Esophagus muscularis mucosa (tissue), 4 donors: ENCODE data around the gene SAT1.

Experiments
- CTCF ChIP-seq, 3 experiments: fragments of 200-600 bp in 2 of 3; fragments of 450-650 bp in 1 of 3; sonication (generic) in 2 of 3; IDR thresholded peaks; one replicate each; pipeline ENCODE4 v1.5.1; 2017 to 2019; ENCODE audit warnings: antibody characterized with exemption in 3 of 3, mild to moderate bottlenecking in 2 of 3, moderate library complexity in 1 of 3
- EP300 ChIP-seq: sonication (generic); formaldehyde crosslinking; IDR thresholded peaks from one replicate; pipeline ENCODE4 v1.6.1; 2017; ENCODE audit warnings: antibody characterized with exemption
- POLR2A ChIP-seq: fragments of 450-650 bp; IDR thresholded peaks from one replicate; pipeline ENCODE4 v1.6.1; 2017; ENCODE audit warnings: antibody characterized with exemption, moderate library complexity, mild to moderate bottlenecking, low read depth

GRCh38 chrX:23828881-23829280 lies 45.9 kb downstream of the SAT1 start:
- TF ChIP-seq EP300 (no peak), CTCF (IDR thresholded peaks at IDR 0.05) (no peak), POLR2A (no peak)
